ENCODE measurements around the gene AJAP1.

The AJAP1 gene

GRCh38 chr1:4650481-4650880 lies 3.9 kb upstream of the AJAP1 start:
- H3K27me3 ChIP-seq (ENCODE audit: insufficient read depth, poor library complexity, severe bottlenecking), result no peaks in the 10 kb centered on the region
- peaks cover 20% of the 10 kb centered on the region for H3K4me1 ChIP-seq (ENCODE audit: insufficient read depth, poor library complexity, severe bottlenecking)
- no peaks in the 10 kb centered on the region for H3K9me3 ChIP-seq (ENCODE audit: severe bottlenecking)
- TF ChIP-seq CTCF (IDR thresholded peaks at IDR 0.05; ENCODE audit: poor library complexity, severe bottlenecking), result no peak
- no peaks in the 10 kb centered on the region for H3K36me3 ChIP-seq (ENCODE audit: low read depth)
- ATAC-seq (ENCODE audit: low read depth), result peak; percentile 96
- peak overlapping the region; percentile 94 for H3K27ac ChIP-seq (ENCODE audit: poor library complexity, severe bottlenecking)
- no peak overlapping the region for H3K4me3 ChIP-seq (ENCODE audit: severe bottlenecking)
- peak; percentile 93 for DNase-seq (ENCODE audit: low spot score)

- H3K36me3 ChIP-seq (ENCODE audit: low read depth), result no peaks in the 10 kb centered on the region
- H3K4me1 ChIP-seq (ENCODE audit: insufficient read depth, poor library complexity, severe bottlenecking), result peaks cover 16% of the 10 kb centered on the region
- no peak for TF ChIP-seq CTCF (IDR thresholded peaks at IDR 0.05; ENCODE audit: poor library complexity, severe bottlenecking)
- no peaks in the 10 kb centered on the region for H3K27me3 ChIP-seq (ENCODE audit: insufficient read depth, poor library complexity, severe bottlenecking)
- H3K4me3 ChIP-seq (ENCODE audit: severe bottlenecking), result no peak overlapping the region
- peak overlapping the region; percentile 94 for H3K27ac ChIP-seq (ENCODE audit: poor library complexity, severe bottlenecking)
- ATAC-seq (ENCODE audit: low read depth), result no peak
- DNase-seq (ENCODE audit: low spot score), result no peak
- H3K9me3 ChIP-seq (ENCODE audit: severe bottlenecking), result no peaks in the 10 kb centered on the region
Measured at GRCh38 chr1:4650981-4651380, 3.4 kb upstream of the AJAP1 start.

GRCh38 chr1:4652631-4653327 lies 1.6 kb upstream of the AJAP1 start:
- DNase-seq (ENCODE audit: low spot score) (no peak), ATAC-seq (ENCODE audit: low read depth) (peak; percentile 32)
- peak; percentile 94 for TF ChIP-seq CTCF (IDR thresholded peaks at IDR 0.05; ENCODE audit: poor library complexity, severe bottlenecking)
- H3K4me3 ChIP-seq (ENCODE audit: severe bottlenecking), result no peak overlapping the region
- no peaks in the 10 kb centered on the region for H3K9me3 ChIP-seq (ENCODE audit: severe bottlenecking)
- H3K27me3 ChIP-seq (ENCODE audit: insufficient read depth, poor library complexity, severe bottlenecking), result no peaks in the 10 kb centered on the region
- peaks cover 21% of the 10 kb centered on the region for H3K4me1 ChIP-seq (ENCODE audit: insufficient read depth, poor library complexity, severe bottlenecking)
- peak overlapping the region; percentile 4 for H3K27ac ChIP-seq (ENCODE audit: poor library complexity, severe bottlenecking)
- H3K36me3 ChIP-seq (ENCODE audit: low read depth), result no peaks in the 10 kb centered on the region

- no peak for DNase-seq (ENCODE audit: low spot score)
- ATAC-seq (ENCODE audit: low read depth), result no peak
- H3K27me3 ChIP-seq (ENCODE audit: insufficient read depth, poor library complexity, severe bottlenecking), result no peaks in the 10 kb centered on the region
- H3K36me3 ChIP-seq (ENCODE audit: low read depth), result no peaks in the 10 kb centered on the region
- H3K4me1 ChIP-seq (ENCODE audit: insufficient read depth, poor library complexity, severe bottlenecking), result peaks cover 21% of the 10 kb centered on the region
- no peak overlapping the region for H3K4me3 ChIP-seq (ENCODE audit: severe bottlenecking)
- no peak for TF ChIP-seq CTCF (IDR thresholded peaks at IDR 0.05; ENCODE audit: poor library complexity, severe bottlenecking)
- H3K27ac ChIP-seq (ENCODE audit: poor library complexity, severe bottlenecking), result peak overlapping the region; percentile 4
- H3K9me3 ChIP-seq (ENCODE audit: severe bottlenecking), result no peaks in the 10 kb centered on the region
Measured at GRCh38 chr1:4653328-4653660, 1.1 kb upstream of the AJAP1 start.

All from RWPE2 (cell line).